Sigmoid colon (tissue), 3 donors: ENCODE measurements around the gene HMCN2.

Experiments used
- POLR2A ChIP-seq, 2 donors: fragments of 450-650 bp; IDR thresholded peaks; one replicate each; pipeline ENCODE4 v1.6.1; 2016; ENCODE audit warnings: antibody characterized with exemption in 2 of 2, mild to moderate bottlenecking in 2 of 2, moderate library complexity in 2 of 2
- TF ChIP-seq, protein P1 (sequence below), 4 experiments: fragments of 450-650 bp in 3 of 4; fragments of 200-600 bp in 1 of 4; IDR thresholded peaks; one replicate each; pipeline ENCODE4 v1.5.1; 2016 to 2019; ENCODE audit warnings: antibody characterized with exemption in 4 of 4, mild to moderate bottlenecking in 3 of 4, moderate library complexity in 2 of 4

DNA sequence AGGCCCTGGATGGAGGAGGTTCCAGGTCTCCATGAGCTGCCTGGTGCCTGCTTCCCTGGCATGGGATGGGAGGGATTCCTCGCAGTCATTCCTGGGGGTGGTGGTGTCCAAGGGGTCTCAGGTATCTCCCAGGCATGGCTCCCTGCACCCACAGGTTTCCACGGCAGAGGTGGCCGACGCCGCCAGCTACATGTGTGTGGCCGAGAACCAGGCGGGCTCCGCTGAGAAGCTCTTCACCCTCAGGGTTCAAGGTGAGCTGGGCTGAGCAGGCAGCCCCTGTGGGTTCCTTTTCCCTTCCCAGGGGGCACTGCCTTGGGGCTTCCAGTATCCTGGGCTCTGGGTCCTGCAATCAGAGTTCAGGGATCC is 117.8 kb downstream of the HMCN2 start:
- TF ChIP-seq, protein P1, sequence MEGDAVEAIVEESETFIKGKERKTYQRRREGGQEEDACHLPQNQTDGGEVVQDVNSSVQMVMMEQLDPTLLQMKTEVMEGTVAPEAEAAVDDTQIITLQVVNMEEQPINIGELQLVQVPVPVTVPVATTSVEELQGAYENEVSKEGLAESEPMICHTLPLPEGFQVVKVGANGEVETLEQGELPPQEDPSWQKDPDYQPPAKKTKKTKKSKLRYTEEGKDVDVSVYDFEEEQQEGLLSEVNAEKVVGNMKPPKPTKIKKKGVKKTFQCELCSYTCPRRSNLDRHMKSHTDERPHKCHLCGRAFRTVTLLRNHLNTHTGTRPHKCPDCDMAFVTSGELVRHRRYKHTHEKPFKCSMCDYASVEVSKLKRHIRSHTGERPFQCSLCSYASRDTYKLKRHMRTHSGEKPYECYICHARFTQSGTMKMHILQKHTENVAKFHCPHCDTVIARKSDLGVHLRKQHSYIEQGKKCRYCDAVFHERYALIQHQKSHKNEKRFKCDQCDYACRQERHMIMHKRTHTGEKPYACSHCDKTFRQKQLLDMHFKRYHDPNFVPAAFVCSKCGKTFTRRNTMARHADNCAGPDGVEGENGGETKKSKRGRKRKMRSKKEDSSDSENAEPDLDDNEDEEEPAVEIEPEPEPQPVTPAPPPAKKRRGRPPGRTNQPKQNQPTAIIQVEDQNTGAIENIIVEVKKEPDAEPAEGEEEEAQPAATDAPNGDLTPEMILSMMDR (IDR thresholded peaks at IDR 0.05): no peak
- TF ChIP-seq POLR2A (IDR thresholded peaks at IDR 0.05): no peak
